Measurements from ENCODE around the gene FXR1.

FXR1 gene

DNA sequence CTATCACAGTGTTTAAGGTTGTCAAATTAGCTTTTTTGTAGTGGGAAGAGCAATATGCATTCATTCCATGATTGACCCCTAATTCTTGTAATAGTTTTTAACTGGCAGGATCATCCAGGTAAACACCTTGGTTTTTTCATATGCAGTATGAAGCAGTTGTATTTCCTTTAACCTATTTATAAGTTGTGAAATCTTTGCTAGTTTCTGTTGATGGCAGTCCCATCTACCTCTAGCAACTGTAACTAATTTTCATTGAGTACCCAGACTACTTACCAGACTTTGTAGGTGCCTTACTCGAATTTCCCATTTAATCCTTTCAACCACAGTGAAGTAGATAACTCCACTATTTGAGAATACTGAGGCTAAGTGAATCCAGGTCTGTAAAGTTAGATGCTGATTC lies 6.1 kb downstream of the FXR1 start:
- no peak for DNase-seq (ENCODE audit: extremely low read depth, low read depth)
- TF ChIP-seq, protein P1, sequence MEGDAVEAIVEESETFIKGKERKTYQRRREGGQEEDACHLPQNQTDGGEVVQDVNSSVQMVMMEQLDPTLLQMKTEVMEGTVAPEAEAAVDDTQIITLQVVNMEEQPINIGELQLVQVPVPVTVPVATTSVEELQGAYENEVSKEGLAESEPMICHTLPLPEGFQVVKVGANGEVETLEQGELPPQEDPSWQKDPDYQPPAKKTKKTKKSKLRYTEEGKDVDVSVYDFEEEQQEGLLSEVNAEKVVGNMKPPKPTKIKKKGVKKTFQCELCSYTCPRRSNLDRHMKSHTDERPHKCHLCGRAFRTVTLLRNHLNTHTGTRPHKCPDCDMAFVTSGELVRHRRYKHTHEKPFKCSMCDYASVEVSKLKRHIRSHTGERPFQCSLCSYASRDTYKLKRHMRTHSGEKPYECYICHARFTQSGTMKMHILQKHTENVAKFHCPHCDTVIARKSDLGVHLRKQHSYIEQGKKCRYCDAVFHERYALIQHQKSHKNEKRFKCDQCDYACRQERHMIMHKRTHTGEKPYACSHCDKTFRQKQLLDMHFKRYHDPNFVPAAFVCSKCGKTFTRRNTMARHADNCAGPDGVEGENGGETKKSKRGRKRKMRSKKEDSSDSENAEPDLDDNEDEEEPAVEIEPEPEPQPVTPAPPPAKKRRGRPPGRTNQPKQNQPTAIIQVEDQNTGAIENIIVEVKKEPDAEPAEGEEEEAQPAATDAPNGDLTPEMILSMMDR (IDR thresholded peaks at IDR 0.05; ENCODE audit: low read depth, low read length): no peak

DNA sequence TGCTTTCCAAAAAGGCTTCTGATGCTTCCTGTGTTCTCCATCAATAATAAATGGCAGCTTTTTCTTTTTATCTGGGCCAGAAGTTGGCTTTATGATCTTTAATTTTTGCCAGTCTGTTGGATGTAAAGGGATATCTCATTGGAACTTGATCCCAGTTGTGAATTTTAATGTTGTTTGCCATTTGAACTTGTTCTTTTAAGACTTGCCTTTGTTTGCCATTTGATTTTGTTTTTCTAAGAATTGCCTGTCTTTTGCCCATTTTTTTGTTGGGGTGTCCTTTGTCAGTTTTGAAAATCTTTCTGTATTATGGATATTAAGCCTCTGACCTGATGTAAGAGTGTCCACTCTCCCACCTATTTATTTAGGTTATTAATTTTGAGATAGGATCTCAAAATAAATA lies 9.8 kb downstream of the FXR1 start:
- TF ChIP-seq, protein P1 (IDR thresholded peaks at IDR 0.05; ENCODE audit: low read depth, low read length): no peak
- DNase-seq (ENCODE audit: extremely low read depth, low read depth): no peak

DNA sequence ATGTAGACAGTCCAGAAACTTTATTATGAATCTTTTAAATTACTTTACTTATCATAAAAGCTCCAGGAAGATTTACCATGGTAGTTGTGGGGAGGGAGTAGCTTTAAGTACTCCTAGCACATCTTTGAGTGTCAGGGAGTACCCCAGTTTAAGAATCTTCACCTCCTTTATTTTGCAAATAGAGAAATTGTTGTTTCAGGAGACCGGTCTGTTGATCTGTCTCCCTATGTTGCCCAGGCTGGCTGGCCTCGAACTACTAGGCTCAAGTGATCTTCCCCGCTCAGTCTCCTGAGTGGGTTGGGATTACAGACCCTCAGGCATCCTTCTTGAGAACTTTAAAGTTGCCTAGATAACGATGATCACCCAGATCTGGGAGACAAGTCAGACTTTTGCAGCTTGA lies 11.1 kb downstream of the FXR1 start:
- DNase-seq (ENCODE audit: extremely low read depth, low read depth): no peak
- TF ChIP-seq, protein P1 (IDR thresholded peaks at IDR 0.05; ENCODE audit: low read depth, low read length): no peak

DNA sequence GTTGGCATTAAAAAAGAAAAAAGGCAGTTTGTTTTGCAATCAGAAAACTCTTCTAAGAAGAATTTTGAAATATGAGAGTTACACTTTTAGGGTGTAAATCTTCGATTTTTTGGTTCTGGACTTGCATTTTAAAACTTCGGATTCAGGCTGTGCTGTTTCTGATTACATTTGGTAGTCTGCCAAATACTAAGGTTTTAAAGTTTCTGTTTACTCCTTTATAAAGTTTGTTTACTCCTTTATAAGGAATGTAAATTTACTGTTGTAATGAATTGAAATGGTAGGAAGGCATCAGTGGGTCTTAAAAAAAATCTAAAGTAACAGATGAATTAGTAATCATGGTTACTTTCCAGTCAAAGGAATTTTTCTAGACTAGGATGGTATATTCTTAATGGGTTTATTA lies 14.1 kb downstream of the FXR1 start:
- DNase-seq (ENCODE audit: extremely low read depth, low read depth): peak; percentile 24
- TF ChIP-seq, protein P1 (IDR thresholded peaks at IDR 0.05; ENCODE audit: low read depth, low read length): no peak

DNA sequence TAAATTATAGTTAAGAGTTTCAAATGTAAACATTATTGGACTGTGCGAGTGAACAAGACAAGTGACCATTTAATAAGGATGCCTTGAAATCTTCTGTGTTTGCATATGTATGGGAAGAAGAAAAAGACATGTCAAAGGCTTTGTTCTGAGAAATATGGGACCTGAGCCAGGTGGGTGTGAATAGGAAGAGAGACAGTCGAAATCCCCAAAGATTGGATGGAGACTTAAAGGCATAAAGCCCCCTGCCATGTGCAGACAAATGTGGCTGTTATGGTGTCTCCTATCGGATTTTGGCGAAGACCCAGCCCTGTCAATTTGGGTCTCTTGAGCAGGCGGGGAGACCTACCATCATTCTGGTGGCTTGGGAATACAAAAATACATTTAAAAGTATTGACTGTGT lies 16.9 kb downstream of the FXR1 start:
- TF ChIP-seq, protein P1 (IDR thresholded peaks at IDR 0.05; ENCODE audit: low read depth, low read length): no peak
- DNase-seq (ENCODE audit: extremely low read depth, low read depth): no peak

DNA sequence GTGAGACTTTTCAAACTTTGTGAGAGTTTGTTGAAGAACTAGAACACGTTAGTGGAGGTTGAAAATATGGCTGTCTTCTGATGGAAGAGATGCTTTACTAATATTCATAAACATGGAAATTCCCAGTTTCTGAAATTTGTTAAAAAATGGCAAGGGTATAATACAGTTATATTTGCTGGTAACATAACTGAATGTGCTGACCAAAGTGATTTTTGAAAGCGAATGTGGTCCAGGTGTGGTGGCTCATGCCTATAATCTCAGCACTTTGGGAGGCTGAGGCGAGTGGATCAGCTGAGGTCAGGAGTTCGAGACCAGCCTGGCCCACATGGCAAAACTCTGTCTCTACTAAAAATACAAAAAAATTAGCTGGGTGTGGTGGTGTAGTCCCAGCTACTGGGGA lies 18.1 kb downstream of the FXR1 start:
- TF ChIP-seq, protein P1 (IDR thresholded peaks at IDR 0.05; ENCODE audit: low read depth, low read length): no peak
- DNase-seq (ENCODE audit: extremely low read depth, low read depth): no peak

DNA sequence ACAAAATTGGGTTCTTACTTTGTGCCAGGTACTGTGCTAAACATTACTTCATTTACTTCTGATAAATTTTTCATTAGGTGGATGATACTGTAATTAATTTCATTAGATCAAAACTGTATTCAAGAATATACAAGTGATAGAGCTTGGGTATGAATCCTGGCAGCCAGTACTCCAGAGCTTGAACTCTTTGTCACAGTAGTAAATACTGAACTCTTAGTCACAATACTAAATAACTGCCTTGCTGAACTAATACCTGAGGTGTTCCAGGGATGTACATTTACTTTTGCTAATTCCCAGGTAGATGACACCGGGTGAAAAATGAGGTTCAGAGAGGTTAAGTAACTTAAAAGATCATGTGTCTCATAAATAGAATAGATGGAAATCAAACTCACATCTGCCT lies 20.3 kb downstream of the FXR1 start:
- TF ChIP-seq, protein P1 (IDR thresholded peaks at IDR 0.05; ENCODE audit: low read depth, low read length): no peak
- DNase-seq (ENCODE audit: extremely low read depth, low read depth): no peak

Measured in AG09319 (cell line).